ENCODE measurements around the gene RAB3C.

RAB3C gene

DNA sequence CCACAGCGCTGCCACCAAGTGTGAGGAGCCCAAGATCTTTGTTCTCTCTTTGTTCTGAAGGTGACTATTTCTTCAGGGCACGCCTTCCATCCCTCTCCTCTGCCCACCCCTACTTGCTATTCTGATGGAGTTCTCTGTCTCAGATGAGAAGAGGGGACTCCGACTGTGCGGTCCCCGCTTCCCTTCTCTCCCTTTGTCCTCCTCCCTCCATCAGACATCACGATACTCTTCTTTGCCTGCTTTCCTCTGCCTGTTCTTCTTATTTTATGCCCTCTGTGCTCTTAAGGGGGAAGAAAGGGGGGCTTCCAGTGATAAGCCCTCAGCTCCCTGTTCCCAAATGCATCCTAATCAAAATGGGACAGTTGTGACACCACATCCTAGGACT, 307.8 kb downstream of the RAB3C start:
- no peak for DNase-seq

DNA sequence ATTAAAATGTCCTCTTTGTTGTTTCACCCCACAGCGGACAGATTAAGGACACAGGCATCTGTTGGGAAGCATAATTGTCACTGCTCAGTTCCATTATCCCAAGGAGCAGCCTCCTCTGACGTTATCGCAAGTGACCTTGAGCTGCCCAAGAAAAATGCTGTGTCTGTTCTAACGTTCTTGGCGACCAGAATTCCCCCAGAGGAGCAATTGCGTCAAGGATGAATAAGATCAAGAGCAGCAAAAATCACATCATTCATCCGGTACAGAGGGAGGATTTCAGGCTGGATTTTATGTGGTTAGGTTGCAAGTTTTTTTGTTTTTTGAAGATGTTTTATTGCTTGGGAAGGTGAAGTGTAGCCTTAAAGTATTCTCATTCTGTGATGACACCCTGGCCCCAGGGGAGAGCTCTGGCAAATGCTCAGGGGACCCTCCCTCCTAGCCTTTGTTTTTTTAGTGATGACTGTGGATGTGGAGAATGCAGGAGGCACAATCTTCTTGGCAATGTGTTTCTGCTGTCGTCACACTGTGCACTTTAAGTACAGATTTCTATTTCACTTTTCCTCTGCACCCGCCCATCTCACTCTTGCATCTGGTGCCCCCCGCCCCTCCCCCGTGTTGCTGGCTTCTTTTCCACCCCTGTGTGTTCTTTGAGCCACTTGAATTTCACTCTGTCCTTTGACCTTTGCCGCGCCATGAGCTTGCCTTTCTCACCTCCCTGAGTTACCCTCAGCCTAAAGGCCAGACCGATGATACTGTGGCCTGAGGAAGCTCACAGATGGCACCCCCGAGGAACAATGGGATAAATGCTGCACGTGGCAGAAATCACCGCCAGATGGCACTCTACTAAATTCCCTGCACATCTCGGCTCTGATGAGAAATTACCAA, 308.5 kb downstream of the RAB3C start:
- peak; percentile 71 to 83 for DNase-seq

DNA sequence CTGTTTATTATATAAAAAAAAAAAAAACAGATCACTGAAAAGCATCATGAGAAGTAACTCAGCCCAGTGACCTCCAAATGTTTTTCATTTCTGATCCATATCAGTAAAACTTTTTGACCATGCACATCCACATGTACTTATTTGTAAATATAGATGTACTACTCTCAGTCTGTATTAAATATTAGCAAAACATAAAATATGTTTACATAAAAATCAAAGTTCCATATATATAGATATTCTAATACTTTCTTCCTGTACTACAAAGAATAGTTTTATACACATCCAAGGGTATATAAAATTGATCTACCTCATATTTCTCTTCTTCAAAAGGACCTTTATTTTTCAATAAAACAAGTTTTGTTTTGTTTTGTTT, 309.1 kb downstream of the RAB3C start:
- DNase-seq = no peak

DNA sequence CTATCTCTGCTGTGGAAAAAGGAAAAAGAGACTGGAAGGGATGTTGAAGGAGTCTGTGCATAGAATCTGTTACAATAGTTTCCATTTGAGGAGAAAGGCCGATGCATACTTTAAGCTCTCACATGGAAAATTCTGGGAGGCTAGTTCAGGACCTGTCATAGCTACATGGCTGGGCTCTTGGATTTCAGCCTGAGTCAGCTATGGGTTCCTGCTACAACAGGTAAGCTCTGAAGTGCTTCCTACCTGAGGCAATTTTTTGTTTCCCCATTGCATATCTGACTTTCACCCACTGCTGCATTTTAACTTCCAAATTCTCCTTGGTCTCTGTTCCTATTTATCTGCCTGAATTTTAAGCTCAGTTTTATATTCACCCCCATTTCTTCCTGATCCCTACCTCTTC, 310.7 kb downstream of the RAB3C start:
- DNase-seq = no peak

DNA sequence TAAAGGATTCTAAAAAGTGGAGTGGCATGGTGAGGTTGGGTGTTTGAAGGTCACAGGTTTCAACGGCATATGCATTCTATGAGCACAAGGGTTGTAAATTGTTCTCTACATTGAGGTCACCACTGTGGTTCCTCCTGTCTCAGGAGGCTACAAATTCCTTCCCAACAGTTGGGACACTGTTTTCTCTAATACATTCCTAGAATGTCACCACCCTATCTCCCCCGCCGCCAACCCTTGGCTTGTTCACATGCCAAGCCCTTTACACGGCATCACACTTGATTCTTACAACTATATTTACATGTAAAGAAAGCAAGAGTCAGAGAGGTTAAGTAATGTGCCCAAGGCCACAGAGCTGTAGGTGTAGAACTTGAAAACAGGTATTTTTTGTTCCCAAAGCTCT, 315.1 kb downstream of the RAB3C start:
- no peak for DNase-seq

DNA sequence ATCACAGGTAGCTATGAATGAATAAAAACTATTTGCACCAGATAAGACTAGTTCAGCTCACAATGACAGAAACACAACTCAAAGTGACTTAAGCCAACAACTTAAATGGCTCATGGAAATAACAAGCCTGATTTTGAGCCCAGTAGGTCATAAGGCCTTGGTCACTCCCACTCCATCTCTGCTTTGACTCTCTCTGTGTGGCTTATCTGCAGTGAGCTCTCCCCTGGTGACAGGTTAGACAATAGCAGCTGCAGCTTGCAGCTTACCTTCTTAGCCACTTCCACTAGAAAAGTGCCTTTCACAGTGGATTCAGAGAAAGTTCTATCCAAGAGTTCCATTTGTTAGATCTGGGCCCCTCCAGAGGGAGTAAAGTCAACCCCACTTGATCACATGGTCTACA, 315.7 kb downstream of the RAB3C start:
- DNase-seq = no peak

DNA sequence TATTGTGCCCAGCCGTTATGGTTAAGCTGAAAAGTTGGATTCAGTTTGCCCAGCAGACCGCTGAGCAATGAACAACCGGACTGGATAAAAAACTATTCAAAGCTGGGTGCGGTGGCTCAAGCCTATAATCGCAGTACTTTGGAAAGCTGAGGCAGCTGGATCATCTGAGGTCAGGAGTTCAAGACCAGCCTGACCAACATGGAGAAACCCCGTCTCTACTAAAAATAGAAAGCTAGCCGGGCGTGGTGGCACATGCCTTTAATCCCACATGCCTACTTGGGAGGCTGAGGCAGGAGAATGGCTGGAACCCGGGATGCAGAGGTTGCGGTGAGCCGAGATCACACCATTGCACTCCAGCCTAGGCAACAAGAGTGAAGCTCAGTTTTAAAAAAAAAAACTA, 318.4 kb downstream of the RAB3C start:
- DNase-seq = no peak

DNA sequence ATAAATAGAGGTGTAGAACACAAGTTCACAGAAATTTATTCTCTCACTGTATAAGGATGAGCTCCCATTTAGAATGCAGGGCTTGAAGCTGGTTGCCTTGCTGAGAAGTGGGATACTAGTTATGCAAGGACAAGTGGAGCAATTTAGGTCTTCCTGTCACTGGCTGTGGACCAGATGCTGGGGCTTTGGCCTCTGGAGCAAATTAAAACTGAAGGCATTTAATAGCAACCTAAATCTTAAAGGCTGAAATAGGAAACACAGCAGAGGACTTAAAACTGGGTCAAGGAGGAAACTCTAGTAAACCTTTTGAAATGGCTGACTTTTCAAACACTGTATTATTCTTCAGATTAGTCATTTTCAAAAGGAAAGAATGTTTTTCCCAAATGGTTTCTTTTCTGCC, 319.4 kb downstream of the RAB3C start:
- DNase-seq = no peak

DNA sequence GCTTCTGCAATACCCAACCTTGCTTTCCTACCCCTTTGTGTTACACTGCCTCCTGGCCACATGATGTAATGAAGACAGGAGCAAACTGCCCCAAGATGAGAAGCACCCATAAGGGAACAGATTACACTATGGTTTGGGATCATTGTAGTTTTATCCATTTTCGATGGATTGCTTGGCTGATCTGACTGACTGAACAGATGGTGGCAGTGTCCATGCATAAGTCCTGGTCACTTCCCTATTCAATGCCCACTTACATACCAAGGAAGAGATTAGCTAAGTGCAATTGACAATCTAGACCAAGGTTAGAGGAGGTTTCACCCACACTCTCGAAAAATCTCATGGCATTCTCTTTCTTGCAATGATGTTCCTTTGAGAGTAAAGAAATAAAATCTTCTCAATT, 319.9 kb downstream of the RAB3C start:
- no peak for DNase-seq

DNA sequence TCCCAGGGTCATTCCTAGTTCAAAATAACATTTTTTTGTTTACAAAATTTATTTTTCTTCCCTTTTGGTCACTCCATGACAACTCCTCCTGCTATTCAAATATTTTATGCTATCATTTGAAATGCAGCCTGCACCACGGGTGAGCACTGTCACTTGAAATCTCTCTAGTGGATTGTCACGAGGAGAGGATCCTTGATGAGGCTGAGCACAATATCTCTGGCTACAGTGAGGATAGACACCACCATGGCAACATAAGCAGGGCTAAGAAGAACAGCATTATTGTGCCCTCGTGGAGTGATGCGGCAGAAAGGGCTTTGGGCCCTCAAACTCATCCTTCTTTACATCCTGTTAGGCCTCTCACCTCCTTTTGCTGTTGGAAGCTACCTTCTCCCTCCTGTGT, 321.9 kb downstream of the RAB3C start:
- no peak for DNase-seq

DNA sequence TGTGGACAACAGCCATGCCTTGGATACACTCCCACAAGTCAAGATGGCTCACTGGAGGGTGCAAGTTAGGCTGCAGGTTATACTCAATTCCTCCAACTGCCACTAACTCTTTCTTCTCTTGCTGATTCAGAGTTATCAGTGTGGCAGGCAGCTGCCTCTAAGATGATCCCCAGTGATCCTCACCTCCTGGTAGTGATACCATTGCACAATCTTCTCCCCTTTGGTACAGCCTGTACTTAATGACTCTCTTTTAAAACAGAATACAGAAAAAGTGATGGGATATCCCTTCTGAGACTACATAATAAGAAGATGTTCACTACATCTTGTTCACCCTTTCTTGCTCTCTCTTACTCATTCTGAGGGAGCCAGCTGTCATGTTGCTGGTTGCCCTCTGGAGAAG, 323.1 kb downstream of the RAB3C start:
- no peak for DNase-seq
